Heart right ventricle (tissue), 16 donors: ENCODE measurements around the gene PTPRD. TPM values are rescaled to one million over a fixed set of nuclear protein-coding genes. Genes with fewer than 3 reads are reported as not detected.

ENCODE experiments used
- ATAC-seq, 8 donors: fragments of 200-7000 bp; cut with Tn5 transposase; one replicate each; pipeline ENCODE4 v1.9.1; 2020; ENCODE audit warnings: mild to moderate bottlenecking in 8 of 8, moderate library complexity in 8 of 8, moderate number of reproducible peaks in 1 of 8
- DNase-seq, 2 donors: peaks; one replicate each; pipeline ENCODE4 v3.0.0-alpha.2; 2020
- H3K27ac ChIP-seq, 10 donors: fragments of 200-600 bp; sonication (generic) in 2 of 10; one replicate each; pipeline versions ENCODE4 v1.5.0 to v1.8.0; 2020 to 2022; ENCODE audit warnings: mild to moderate bottlenecking in 3 of 10
- H3K27me3 ChIP-seq, 7 donors: fragments of 200-600 bp; one replicate each; pipeline ENCODE4 v1.8.0; 2021 to 2022; ENCODE audit warnings: mild to moderate bottlenecking in 2 of 7
- H3K36me3 ChIP-seq, 9 donors: fragments of 200-600 bp; sonication (generic) in 1 of 9; one replicate each; pipeline versions ENCODE4 v1.5.0 to v1.8.0; 2020 to 2022; ENCODE audit warnings: mild to moderate bottlenecking in 2 of 9
- H3K4me1 ChIP-seq, 9 donors: fragments of 200-600 bp; sonication (generic) in 1 of 9; one replicate each; pipeline versions ENCODE4 v1.5.0 to v1.8.0; 2020 to 2022; ENCODE audit warnings: mild to moderate bottlenecking in 4 of 9
- H3K4me3 ChIP-seq, 10 donors: fragments of 200-600 bp; sonication (generic) in 2 of 10; one replicate each; pipeline versions ENCODE4 v1.5.0 to v1.8.0; 2020 to 2022; ENCODE audit warnings: mild to moderate bottlenecking in 7 of 10, moderate library complexity in 2 of 10
- H3K9me3 ChIP-seq, 11 donors: fragments of 200-600 bp in 10 of 11; sonication (generic) in 2 of 11; one replicate each; pipeline versions ENCODE4 v1.5.0 to v1.8.0; 2013 to 2022; ENCODE audit warnings: mild to moderate bottlenecking in 2 of 11, control low read depth in 1 of 11, moderate library complexity in 1 of 11
- WGBS, 2 donors: extraction: QIAGEN DNeasy Blood & Tissue Kit; methylation state at CpG; one replicate each; pipeline ENCODE4 v1.1.7; 2013; ENCODE audit warnings: inconsistent platforms in 1 of 2; 5-methylcytosine and 5-hydroxymethylcytosine counted together
- intact Hi-C, 10 donors: fragments of 100-400 bp; cut with DNase I; formaldehyde crosslinking; loops; one replicate each; pipeline versions ENCODE4 v1.11.1 to v1.14.2; 2022
- polyA plus RNA-seq, 2 donors: library from polyadenylated mRNA; stranded (reverse); fragments of 200-250 nt; gene quantifications; one replicate each; pipeline ENCODE4 v1.2.3, GENCODE V29; 2013
- total RNA-seq, 10 donors: library from RNA; stranded (reverse); fragmentation: NEBNext Ultra II Directional in 3 of 10; extraction: Animal tissue kit (Norgen Biotek cat#: 25700) in 3 of 10; gene quantifications; one replicate each; pipeline versions ENCODE4 v1.2.1 to v1.2.4, GENCODE V29; 2021 to 2023
- TF ChIP-seq, protein P1 (sequence below), 9 donors: fragments of 200-600 bp; sonication (generic) in 2 of 9; IDR thresholded peaks; one replicate each; pipeline versions ENCODE4 v1.5.0 to v1.8.0; 2021 to 2022; ENCODE audit warnings: antibody characterized with exemption in 9 of 9, mild to moderate bottlenecking in 5 of 9, moderate library complexity in 1 of 9
- donor health status: Arrhythmogenic right ventricular cardiomyopathy.
- donor health status: ischemic (EF 13 %, LVEDD 7.1; RV severe dilation, severe dysfunction).
- donor health status: healthy with polysubstance abuse.
- donor health status: DM: no; HTN: yes; CAD: no.
- donor health status: DM: no; HTN: no; CAD: no.
- donor health status: ischemic (EF 25% LVEDD 6.9; RV normal size, moderate dysfunction).
- donor health status: ischemic (EF 25% LVEDD 5.7; RV mildly dilated, moderate dysfunction).
- donor health status: healthy.
- donor health status: DM: yes; HTN: yes; CAD: no.
- donor health status: Ischemic cardiomyopathy.
- donor health status: ischemic (EF 35%, LVEDD 5.7; RV mildly dilated, moderate dysfunction).
- donor health status: nonischemic (EF 11% LVEDD 7.7; RV severe dilation, severe dysfunction).
- donor health status: DM: yes; HTN: yes; CAD: no.
- donor health status: PGD.
- donor health status: ischemic (EF 29% LVEDD 5.4; RV normal size, mild dysfunction).
- donor health status: nonischemic (EF 23%, LVEDD 6.1; RV moderate dilation, normal function).

PTPRD gene
- total and polyA plus RNA-seq, 12 donors, result 1.4 to 25.2 (median 13.0) TPM

DNA sequence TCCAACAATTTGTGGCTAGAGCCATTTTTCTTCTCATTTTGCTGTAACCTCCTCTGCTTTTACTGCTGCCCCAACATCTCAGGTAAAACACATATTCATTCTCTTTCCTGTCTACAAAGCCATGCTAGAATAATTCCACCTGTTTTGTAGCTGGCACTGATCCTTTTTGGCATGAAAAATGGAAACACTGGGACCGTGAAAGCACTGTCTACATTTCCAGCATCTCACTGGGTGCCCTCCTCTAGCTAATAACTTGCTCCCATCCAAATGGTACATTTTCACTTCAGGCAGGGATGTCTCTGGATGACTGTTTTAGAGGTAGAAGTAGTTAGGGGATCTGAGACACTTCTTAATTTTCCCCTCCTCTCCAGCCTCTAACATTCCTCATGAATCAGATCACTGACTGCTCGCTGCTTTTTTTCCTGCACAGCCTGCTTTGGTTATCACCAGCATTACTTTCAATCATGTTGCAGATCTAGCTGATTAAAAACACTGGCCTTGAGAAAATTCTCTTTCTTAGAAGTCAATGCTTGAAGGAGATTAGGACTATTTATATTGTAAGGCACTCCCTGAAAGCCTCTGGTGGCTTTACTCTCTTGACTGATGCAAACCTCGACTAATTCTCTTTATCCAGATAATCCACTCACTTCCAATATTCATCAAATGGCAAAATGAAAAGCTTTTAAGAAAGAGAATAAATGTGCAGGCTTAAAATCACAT is 1500.6 kb downstream of the PTPRD start:
- Histone ChIP-seq H3K9me3 (no peaks in the 10 kb centered on the region), H3K27me3 (no peaks in the 10 kb centered on the region), H3K4me1 (no peaks in the 10 kb centered on the region), H3K4me3 (no peak overlapping the region), H3K27ac (no peak overlapping the region), H3K36me3 (no peaks in the 10 kb centered on the region)
- intact Hi-C loops, result no loop called here
- no peak for ATAC-seq
- DNase-seq, result no peak
- 38 to 41% methylated on average over 3 of the region's 3 CpGs for WGBS, 2 donors
- TF ChIP-seq, protein P1, sequence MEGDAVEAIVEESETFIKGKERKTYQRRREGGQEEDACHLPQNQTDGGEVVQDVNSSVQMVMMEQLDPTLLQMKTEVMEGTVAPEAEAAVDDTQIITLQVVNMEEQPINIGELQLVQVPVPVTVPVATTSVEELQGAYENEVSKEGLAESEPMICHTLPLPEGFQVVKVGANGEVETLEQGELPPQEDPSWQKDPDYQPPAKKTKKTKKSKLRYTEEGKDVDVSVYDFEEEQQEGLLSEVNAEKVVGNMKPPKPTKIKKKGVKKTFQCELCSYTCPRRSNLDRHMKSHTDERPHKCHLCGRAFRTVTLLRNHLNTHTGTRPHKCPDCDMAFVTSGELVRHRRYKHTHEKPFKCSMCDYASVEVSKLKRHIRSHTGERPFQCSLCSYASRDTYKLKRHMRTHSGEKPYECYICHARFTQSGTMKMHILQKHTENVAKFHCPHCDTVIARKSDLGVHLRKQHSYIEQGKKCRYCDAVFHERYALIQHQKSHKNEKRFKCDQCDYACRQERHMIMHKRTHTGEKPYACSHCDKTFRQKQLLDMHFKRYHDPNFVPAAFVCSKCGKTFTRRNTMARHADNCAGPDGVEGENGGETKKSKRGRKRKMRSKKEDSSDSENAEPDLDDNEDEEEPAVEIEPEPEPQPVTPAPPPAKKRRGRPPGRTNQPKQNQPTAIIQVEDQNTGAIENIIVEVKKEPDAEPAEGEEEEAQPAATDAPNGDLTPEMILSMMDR (IDR thresholded peaks at IDR 0.05), result no peak

DNA sequence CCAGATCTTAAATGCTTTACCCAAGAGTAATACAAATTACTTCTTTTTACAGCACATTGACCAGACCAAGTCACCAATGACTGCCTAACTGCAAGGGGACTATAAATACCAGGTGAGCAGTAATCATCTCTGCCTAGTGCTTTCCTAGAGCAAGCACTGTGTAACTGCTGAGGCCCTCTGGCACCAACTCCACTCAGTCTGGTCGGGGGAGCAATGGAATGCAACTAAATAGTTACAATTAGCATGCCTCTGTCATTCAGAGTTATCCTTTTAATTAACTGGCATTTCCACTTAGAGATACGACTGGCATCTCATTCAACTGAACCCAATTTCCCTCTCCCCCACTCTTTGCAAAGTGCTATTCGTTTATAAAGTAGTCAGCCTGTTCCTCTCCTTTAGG is 1504.2 kb downstream of the PTPRD start:
- Histone ChIP-seq H3K27me3 (no peaks in the 10 kb centered on the region), H3K27ac (no peak overlapping the region), H3K9me3 (no peaks in the 10 kb centered on the region), H3K4me3 (no peak overlapping the region), H3K36me3 (no peaks in the 10 kb centered on the region), H3K4me1 (no peaks in the 10 kb centered on the region)
- TF ChIP-seq, protein P1 (IDR thresholded peaks at IDR 0.05), result no peak
- ATAC-seq (no peak), DNase-seq (no peak)
- 10 to 18% methylated on average over 3 of the region's 3 CpGs for WGBS, 2 donors
- intact Hi-C loops, result loop anchor here in 1 of 10 donors (10.0 kb wide), 1 partner anchor 84 kb away; no protein-coding TSS in a partner anchor

DNA sequence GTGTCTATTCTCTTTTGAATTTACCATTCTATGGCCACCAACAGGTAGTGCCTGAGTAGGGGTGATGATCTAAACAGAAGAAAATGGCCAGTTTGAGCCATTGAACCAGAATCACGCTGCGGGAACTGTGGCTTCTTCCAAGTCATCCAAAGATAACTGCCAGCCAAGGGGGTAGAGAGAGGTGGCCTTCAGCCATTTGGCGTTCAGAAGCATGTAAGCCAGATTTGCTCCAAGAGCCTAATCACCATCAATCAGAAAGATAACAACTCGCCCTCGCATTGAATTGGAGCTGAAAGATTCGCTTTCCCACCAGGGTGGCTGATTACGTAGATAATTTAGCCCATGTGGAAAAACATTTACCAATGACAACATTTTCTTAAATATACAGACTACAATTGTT is 1510.5 kb downstream of the PTPRD start:
- H3K27me3 ChIP-seq, result no peaks in the 10 kb centered on the region
- no peak overlapping the region for H3K4me3 ChIP-seq
- intact Hi-C loops, result loop anchor here in 1 of 10 donors (10.0 kb wide), 1 partner anchor 77 kb away; no protein-coding TSS in a partner anchor
- H3K36me3 ChIP-seq, result no peaks in the 10 kb centered on the region
- ATAC-seq (no peak), DNase-seq (no peak)
- H3K27ac ChIP-seq, result no peak overlapping the region
- no peaks in the 10 kb centered on the region for H3K4me1 ChIP-seq
- H3K9me3 ChIP-seq, result no peaks in the 10 kb centered on the region
- whole genome bisulfite sequencing, 2 donors, result 23 to 28% methylated on average over 7 of the region's 7 CpGs
- TF ChIP-seq, protein P1 (IDR thresholded peaks at IDR 0.05), result no peak

DNA sequence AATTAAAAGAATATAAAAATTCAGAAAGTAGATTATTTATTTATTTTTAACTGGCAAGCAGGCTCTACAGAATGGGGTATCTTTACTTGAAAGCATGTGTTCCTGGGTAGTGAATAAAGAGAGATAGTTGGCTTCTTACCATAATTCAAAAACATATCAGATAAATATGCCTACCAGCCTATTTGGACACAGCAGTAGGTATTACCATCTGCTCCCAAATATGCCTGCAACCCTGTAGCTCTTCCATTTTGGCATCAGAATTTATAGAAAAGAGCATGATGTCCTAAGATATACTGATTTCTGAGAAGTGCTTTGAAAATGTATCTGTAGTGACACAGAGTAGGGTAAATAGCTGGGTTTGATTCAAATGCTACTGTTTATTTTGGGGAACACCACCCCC is 1512.7 kb downstream of the PTPRD start:
- Histone ChIP-seq H3K36me3 (no peaks in the 10 kb centered on the region), H3K4me1 (no peaks in the 10 kb centered on the region), H3K9me3 (peaks cover 0 to 6% (median 0%) of the 10 kb centered on the region in 11 donors), H3K27ac (no peak overlapping the region), H3K27me3 (no peaks in the 10 kb centered on the region), H3K4me3 (no peak overlapping the region)
- TF ChIP-seq, protein P1 (IDR thresholded peaks at IDR 0.05), result no peak
- DNase-seq (no peak), ATAC-seq (no peak)
- intact Hi-C loops, result loop anchor here in 1 of 10 donors (10.0 kb wide), 1 partner anchor 75 kb away; no protein-coding TSS in a partner anchor
